ENCODE data around the gene FIBCD1.

GRCh38 chr9:130901498-130902203 is 37.4 kb downstream of the FIBCD1 start:
- TF ChIP-seq POLR2AphosphoS5 (IDR thresholded peaks at IDR 0.05) (no peak), CTCF (IDR thresholded peaks at IDR 0.05) (no peak), POLR2A (IDR thresholded peaks at IDR 0.05) (no peak), EP300 (IDR thresholded peaks at IDR 0.05) (no peak)
